AG09319 (cell line): ENCODE results near the gene INMT.

Experiments
- DNase-seq: peaks from one replicate; pipeline ENCODE4 v3.0.0-alpha.2; 2010; ENCODE audit warnings: low read depth; ENCODE audit errors: extremely low read depth
- CTCF ChIP-seq: IDR thresholded peaks from 2 replicates; pipeline ENCODE4 v1.5.1; 2011; ENCODE audit warnings: low read depth, mild to moderate bottlenecking, inconsistent platforms, low read length, moderate library complexity

The INMT gene

GRCh38 chr7:30727061-30727945 lies 24.6 kb upstream of the INMT start:
- TF ChIP-seq CTCF: no peak
- DNase-seq: no peak

- no peak for TF ChIP-seq CTCF
These were observed 23.3 kb upstream of the INMT start for GRCh38 chr7:30728591-30729100.

GRCh38 chr7:30729642-30730041 lies 22.3 kb upstream of the INMT start:
- TF ChIP-seq CTCF: no peak

More at GRCh38 chr7:30728591-30729100, 23.3 kb upstream of the INMT start:
- DNase-seq: no peak

GRCh38 chr7:30730097-30730496 lies 21.8 kb upstream of the INMT start:
- no peak for TF ChIP-seq CTCF

More at GRCh38 chr7:30729642-30730041, 22.3 kb upstream of the INMT start:
- DNase-seq: no peak

GRCh38 chr7:30730996-30731395 lies 20.9 kb upstream of the INMT start:
- TF ChIP-seq CTCF: no peak
- no peak for DNase-seq

More at GRCh38 chr7:30730097-30730496, 21.8 kb upstream of the INMT start:
- no peak for DNase-seq

- no peak for TF ChIP-seq CTCF
- DNase-seq: no peak
These were observed 20.4 kb upstream of the INMT start for GRCh38 chr7:30731581-30731980.

- no peak for DNase-seq
- no peak for TF ChIP-seq CTCF
These were observed 19.3 kb upstream of the INMT start for GRCh38 chr7:30732606-30733005.
